SK-N-SH (cell line): ENCODE data around the gene HLTF.

ENCODE experiments used
- CTCF ChIP-seq: fragments of 200-600 bp; sonication (generic); IDR thresholded peaks from 2 replicates; pipeline ENCODE4 v1.6.1; 2017; ENCODE audit warnings: antibody characterized with exemption, mild to moderate bottlenecking, moderate library complexity
- EP300 ChIP-seq, 2 experiments: IDR thresholded peaks; 2 replicates each; pipeline versions ENCODE4 v1.4.0 to v1.6.1; 2012; ENCODE audit warnings: borderline replicate concordance in 1 of 2, low read depth in 1 of 2, low read length in 1 of 2
- GATA2 ChIP-seq: sonication (generic); formaldehyde crosslinking; IDR thresholded peaks from 2 replicates; pipeline ENCODE4 v1.5.0; 2020; ENCODE audit warnings: mild to moderate bottlenecking, missing genetic modification reagents

- TF ChIP-seq CTCF: no peak
- TF ChIP-seq GATA2 (CRISPR knock-in tag): no peak
- TF ChIP-seq EP300 (IDR thresholded peaks at IDR 0.05; ENCODE audit: borderline replicate concordance in 1 of 2, low read depth in 1 of 2, low read length in 1 of 2): no peak
Measured at GRCh38 chr3:149058198-149058597, 28.1 kb downstream of the HLTF start.
